SK-N-SH (cell line): ENCODE data around the gene PARP15. TPM values are rescaled to one million over a fixed set of nuclear protein-coding genes. Genes with fewer than 3 reads are reported as not detected.

Source experiments
- CTCF ChIA-PET: fragments of 300-600, 350-600 bp; formaldehyde crosslinking; extraction: SDS; loops from one replicate; lab custom pipeline; 2021; lab: Yijun Ruan, JAX
- POLR2A ChIA-PET: fragments of 350-600 bp; sonication (Branson Sonifier 250); formaldehyde crosslinking; extraction: SDS; loops from one replicate; lab custom pipeline; 2020; ENCODE audit warnings: antibody characterized with exemption, inconsistent platforms; lab: Yijun Ruan, JAX
- DNase-seq: peaks from one replicate; pipeline ENCODE4 v3.0.0; 2012
- H2AFZ ChIP-seq: fragments of 200-600 bp; sonication (generic); 2 replicates; pipeline ENCODE4 v1.8.1; 2016; ENCODE audit warnings: antibody characterized with exemption, mild to moderate bottlenecking, low read depth
- H3F3A ChIP-seq: fragments of 200-600 bp; sonication (generic); replicated peaks from 2 replicates; pipeline ENCODE3; 2016; ENCODE audit warnings: antibody characterized with exemption, mild to moderate bottlenecking; ENCODE audit not compliant: insufficient read depth
- H3K27ac ChIP-seq, 2 experiments: fragments of 200-500 bp in 1 of 2; fragments of 200-600 bp in 1 of 2; sonication (Bioruptor generic) in 1 of 2; sonication (generic), shearing (Covaris generic) in 1 of 2; 2 replicates each; pipeline versions ENCODE4 v1.5.1 to v1.6.1; 2014 to 2016; ENCODE audit warnings: low read depth in 2 of 2, inconsistent platforms in 1 of 2, low read length in 1 of 2, mild to moderate bottlenecking in 1 of 2, mixed read lengths in 1 of 2
- H3K27me3 ChIP-seq: fragments of 200-600 bp; sonication (generic), shearing (Covaris generic); 2 replicates; pipeline ENCODE4 v1.6.1; 2016; ENCODE audit warnings: mixed run types; ENCODE audit not compliant: insufficient read depth
- H3K36me3 ChIP-seq, 2 experiments: fragments of 200-500 bp in 1 of 2; fragments of 200-600 bp in 1 of 2; sonication (Bioruptor generic) in 1 of 2; sonication (generic) in 1 of 2; replicated peaks in 1 of 2; 2 replicates each; pipeline versions ENCODE3 to v1.5.1; 2014 to 2016; ENCODE audit warnings: low read length in 1 of 2, mild to moderate bottlenecking in 1 of 2; ENCODE audit not compliant: insufficient read depth in 2 of 2, control insufficient read depth in 1 of 2
- H3K4me1 ChIP-seq, 2 experiments: fragments of 200-500 bp in 1 of 2; fragments of 200-600 bp in 1 of 2; sonication (Bioruptor generic) in 1 of 2; sonication (generic), shearing (Covaris generic) in 1 of 2; 2 replicates each; pipeline versions ENCODE4 v1.5.1 to v1.6.1; 2014 to 2016; ENCODE audit warnings: low read depth in 1 of 2, low read length in 1 of 2, mixed run types in 1 of 2; ENCODE audit not compliant: insufficient read depth in 2 of 2, control insufficient read depth in 1 of 2
- H3K4me2 ChIP-seq: fragments of 200-600 bp; sonication (generic), shearing (Covaris generic); 2 replicates; pipeline ENCODE4 v1.6.1; 2017; ENCODE audit warnings: mixed run types
- H3K4me3 ChIP-seq, 2 experiments: fragments of 200-500 bp in 1 of 2; fragments of 200-600 bp in 1 of 2; sonication (Bioruptor generic) in 1 of 2; sonication (generic), shearing (Covaris generic) in 1 of 2; 2 replicates each; pipeline versions ENCODE4 v1.5.1 to v1.8.1; 2014 to 2016; ENCODE audit warnings: low read depth in 2 of 2, inconsistent platforms in 1 of 2, low read length in 1 of 2, mild to moderate bottlenecking in 1 of 2, mixed read lengths in 1 of 2, moderate library complexity in 1 of 2
- H3K79me2 ChIP-seq: fragments of 200-600 bp; sonication (generic); 2 replicates; pipeline ENCODE4 v1.8.1; 2017; ENCODE audit warnings: mild to moderate bottlenecking; ENCODE audit not compliant: insufficient read depth
- H3K9ac ChIP-seq: fragments of 200-600 bp; sonication (generic); 2 replicates; pipeline ENCODE4 v1.6.1; 2017; ENCODE audit warnings: mixed run types
- H3K9me2 ChIP-seq: fragments of 200-600 bp; sonication (generic); 2 replicates; pipeline ENCODE4 v1.6.1; 2017; ENCODE audit warnings: mixed run types
- H3K9me3 ChIP-seq: fragments of 200-600 bp; sonication (generic); 2 replicates; pipeline ENCODE4 v1.6.1; 2017; ENCODE audit warnings: mixed run types, mild to moderate bottlenecking, moderate library complexity
- H4K20me1 ChIP-seq: fragments of 200-600 bp; sonication (generic); 2 replicates; pipeline ENCODE4 v1.6.1; 2017; ENCODE audit warnings: mild to moderate bottlenecking, mixed run types; ENCODE audit not compliant: insufficient read depth
- ELF1 ChIP-seq: IDR thresholded peaks from 2 replicates; pipeline ENCODE4 v1.4.0; 2012
- EP300 ChIP-seq, 2 experiments: IDR thresholded peaks; 2 replicates each; pipeline versions ENCODE4 v1.4.0 to v1.6.1; 2012; ENCODE audit warnings: borderline replicate concordance in 1 of 2, low read depth in 1 of 2, low read length in 1 of 2
- EZH2phosphoT487 ChIP-seq: fragments of 200-600 bp; sonication (generic); IDR thresholded peaks from 2 replicates; pipeline ENCODE4 v1.6.1; 2017; ENCODE audit warnings: low read depth, mixed run types, mild to moderate bottlenecking, antibody characterized with exemption, moderate library complexity, borderline replicate concordance
- FOXJ3 ChIP-seq: sonication (generic); formaldehyde crosslinking; IDR thresholded peaks from 2 replicates; pipeline ENCODE4 v1.5.1; 2020; ENCODE audit warnings: mild to moderate bottlenecking, missing genetic modification reagents
- FOXM1 ChIP-seq: IDR thresholded peaks from 2 replicates; pipeline ENCODE4 v1.4.0; 2012; ENCODE audit warnings: low read depth, mild to moderate bottlenecking
- GATA2 ChIP-seq: sonication (generic); formaldehyde crosslinking; IDR thresholded peaks from 2 replicates; pipeline ENCODE4 v1.5.0; 2020; ENCODE audit warnings: mild to moderate bottlenecking, missing genetic modification reagents
- JUND ChIP-seq: IDR thresholded peaks from 2 replicates; pipeline ENCODE4 v1.4.0; 2012
- NFIC ChIP-seq: IDR thresholded peaks from 2 replicates; pipeline ENCODE4 v1.4.0; 2012; ENCODE audit warnings: borderline replicate concordance
- POLR2AphosphoS5 ChIP-seq: IDR thresholded peaks from 2 replicates; pipeline ENCODE4 v1.6.1; 2012; ENCODE audit warnings: low read depth, low read length
- RAD21 ChIP-seq: IDR thresholded peaks from 2 replicates; pipeline ENCODE4 v1.6.1; 2012; ENCODE audit warnings: mild to moderate bottlenecking, low read length
- RFX5 ChIP-seq: IDR thresholded peaks from 2 replicates; pipeline ENCODE4 v1.6.1; 2012; ENCODE audit warnings: mild to moderate bottlenecking, improper control_type of control experiment, low read length
- RXRA ChIP-seq: IDR thresholded peaks from 2 replicates; pipeline ENCODE4 v1.4.0; 2012; ENCODE audit warnings: low read depth, mild to moderate bottlenecking, borderline replicate concordance
- TAF1 ChIP-seq: IDR thresholded peaks from 2 replicates; pipeline ENCODE4 v1.6.1; 2012; ENCODE audit warnings: low read depth, mild to moderate bottlenecking, low read length, moderate library complexity, borderline replicate concordance
- TEAD4 ChIP-seq: IDR thresholded peaks from 2 replicates; pipeline ENCODE4 v1.4.0; 2012; ENCODE audit warnings: mild to moderate bottlenecking, borderline replicate concordance; ENCODE audit not compliant: insufficient read depth
- YY1 ChIP-seq: IDR thresholded peaks from 2 replicates; pipeline ENCODE4 v1.4.0; 2012; ENCODE audit warnings: low read depth, mild to moderate bottlenecking
- WGBS: methylation state at CpG from one replicate; pipeline ENCODE4 v1.1.6; 2017; ENCODE audit warnings: low lambda C conversion rate; 5-methylcytosine and 5-hydroxymethylcytosine counted together
- polyA plus RNA-seq, 3 experiments: library from polyadenylated mRNA; depleted of rRNA; stranded (reverse); fragments of >200 nt; gene quantifications; 2 replicates each; pipeline ENCODE4 v1.2.3, GENCODE V29; 2012
- TF ChIP-seq, protein P1 (sequence below): IDR thresholded peaks from 2 replicates; pipeline ENCODE4 v1.6.1; 2012; ENCODE audit warnings: mild to moderate bottlenecking, low read depth, low read length, moderate library complexity
- TF ChIP-seq, protein P2 (sequence below): fragments of 200-600 bp; sonication (generic); IDR thresholded peaks from 2 replicates; pipeline ENCODE4 v1.6.1; 2017; ENCODE audit warnings: antibody characterized with exemption, mild to moderate bottlenecking, moderate library complexity
- TF ChIP-seq, protein P3 (sequence below): IDR thresholded peaks from 2 replicates; pipeline ENCODE4 v1.4.0; 2012; ENCODE audit warnings: low read depth, borderline replicate concordance
- TF ChIP-seq, protein P4 (sequence below): fragments of 150-350 bp; IDR thresholded peaks from 2 replicates; pipeline ENCODE4 v1.6.1; 2017; ENCODE audit warnings: antibody characterized with exemption, low read length, low read depth, borderline replicate concordance

PARP15 gene
- polyA plus RNA-seq, 1 of the 3 experiments (the other 2 are of a cell fraction): not detected

DNA sequence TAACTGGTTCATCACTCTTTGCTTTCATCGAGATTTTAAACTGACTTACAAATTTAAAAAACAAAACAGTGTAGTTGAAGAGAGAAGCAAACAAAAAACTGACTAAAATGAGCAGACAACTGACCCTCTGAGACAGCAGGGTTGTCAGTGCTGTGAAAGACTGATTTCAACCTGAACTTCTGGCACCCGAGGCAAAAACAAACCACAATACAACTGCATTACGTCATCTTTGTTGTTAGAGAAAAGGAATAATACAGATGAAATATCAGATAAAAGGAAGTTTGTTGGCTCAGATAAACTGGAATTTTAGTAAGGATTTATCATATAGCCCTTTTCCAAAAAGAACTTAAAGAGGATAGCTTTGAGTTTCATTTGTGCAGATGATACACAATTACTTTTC is 51.1 kb downstream of the PARP15 start:
- CTCF ChIA-PET: interaction anchor here (0.6 to 1.2 kb wide), 3 partner anchors 8 to 467 kb away, joined by 3 to 6 read pairs (median 4); no protein-coding TSS in a partner anchor
- Histone ChIP-seq H3K4me2 (no peak overlapping the region), H3K4me3 (no peak overlapping the region), H3K9me2 (no peaks in the 10 kb centered on the region), H3K79me2 (no peaks in the 10 kb centered on the region), H4K20me1 (no peaks in the 10 kb centered on the region), H3K9ac (no peak overlapping the region), H3K4me1 (no peaks in the 10 kb centered on the region; a peak in 1 of 4 replicates), H3K36me3 (no peaks in the 10 kb centered on the region), H3K27me3 (no peaks in the 10 kb centered on the region; the same call in 1 of the 2 replicates), H3K27ac (no peak overlapping the region), H2AFZ (no peak overlapping the region), H3K9me3 (no peaks in the 10 kb centered on the region), H3F3A (no peaks in the 10 kb centered on the region)
- no peak for DNase-seq
- POLR2A ChIA-PET: no interaction called here
- 34% methylated on average over 3 of the region's 3 CpGs for WGBS
- TF ChIP-seq, protein P1, sequence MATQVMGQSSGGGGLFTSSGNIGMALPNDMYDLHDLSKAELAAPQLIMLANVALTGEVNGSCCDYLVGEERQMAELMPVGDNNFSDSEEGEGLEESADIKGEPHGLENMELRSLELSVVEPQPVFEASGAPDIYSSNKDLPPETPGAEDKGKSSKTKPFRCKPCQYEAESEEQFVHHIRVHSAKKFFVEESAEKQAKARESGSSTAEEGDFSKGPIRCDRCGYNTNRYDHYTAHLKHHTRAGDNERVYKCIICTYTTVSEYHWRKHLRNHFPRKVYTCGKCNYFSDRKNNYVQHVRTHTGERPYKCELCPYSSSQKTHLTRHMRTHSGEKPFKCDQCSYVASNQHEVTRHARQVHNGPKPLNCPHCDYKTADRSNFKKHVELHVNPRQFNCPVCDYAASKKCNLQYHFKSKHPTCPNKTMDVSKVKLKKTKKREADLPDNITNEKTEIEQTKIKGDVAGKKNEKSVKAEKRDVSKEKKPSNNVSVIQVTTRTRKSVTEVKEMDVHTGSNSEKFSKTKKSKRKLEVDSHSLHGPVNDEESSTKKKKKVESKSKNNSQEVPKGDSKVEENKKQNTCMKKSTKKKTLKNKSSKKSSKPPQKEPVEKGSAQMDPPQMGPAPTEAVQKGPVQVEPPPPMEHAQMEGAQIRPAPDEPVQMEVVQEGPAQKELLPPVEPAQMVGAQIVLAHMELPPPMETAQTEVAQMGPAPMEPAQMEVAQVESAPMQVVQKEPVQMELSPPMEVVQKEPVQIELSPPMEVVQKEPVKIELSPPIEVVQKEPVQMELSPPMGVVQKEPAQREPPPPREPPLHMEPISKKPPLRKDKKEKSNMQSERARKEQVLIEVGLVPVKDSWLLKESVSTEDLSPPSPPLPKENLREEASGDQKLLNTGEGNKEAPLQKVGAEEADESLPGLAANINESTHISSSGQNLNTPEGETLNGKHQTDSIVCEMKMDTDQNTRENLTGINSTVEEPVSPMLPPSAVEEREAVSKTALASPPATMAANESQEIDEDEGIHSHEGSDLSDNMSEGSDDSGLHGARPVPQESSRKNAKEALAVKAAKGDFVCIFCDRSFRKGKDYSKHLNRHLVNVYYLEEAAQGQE: no peak
- TF ChIP-seq RFX5: no peak
- no peak for TF ChIP-seq TEAD4
- TF ChIP-seq RXRA: no peak

DNA sequence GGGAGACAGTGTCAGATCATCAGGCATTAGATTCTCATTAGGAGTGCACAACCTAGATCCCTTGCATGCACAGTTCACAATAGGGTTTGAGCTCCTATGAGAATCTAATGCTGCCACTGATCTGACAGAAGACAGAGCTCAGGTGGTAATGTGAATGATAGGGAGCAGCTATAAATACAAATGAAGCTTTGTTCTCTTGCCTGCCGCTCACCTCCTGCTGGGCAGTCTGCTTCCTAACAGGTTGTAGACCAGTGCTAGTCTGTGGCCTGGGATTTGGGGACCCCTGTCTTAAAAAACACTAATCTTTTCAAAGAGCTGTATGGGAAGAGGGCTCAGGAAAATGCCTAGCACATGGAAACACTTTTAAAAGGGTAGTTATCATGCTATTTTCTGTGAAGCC is 52.3 kb downstream of the PARP15 start:
- Histone ChIP-seq H4K20me1 (no peaks in the 10 kb centered on the region), H3K9me2 (no peaks in the 10 kb centered on the region), H3K4me3 (no peak overlapping the region), H3K4me2 (no peak overlapping the region), H3K27ac (no peak overlapping the region), H3K9ac (no peak overlapping the region), H2AFZ (no peak overlapping the region), H3K9me3 (no peaks in the 10 kb centered on the region), H3K79me2 (no peaks in the 10 kb centered on the region), H3F3A (no peaks in the 10 kb centered on the region), H3K27me3 (no peaks in the 10 kb centered on the region; the same call in 1 of the 2 replicates), H3K4me1 (no peaks in the 10 kb centered on the region; a peak in 1 of 4 replicates), H3K36me3 (no peaks in the 10 kb centered on the region)
- ChIA-PET POLR2A (no interaction called here), CTCF (interaction anchor here (0.5 to 2.2 kb wide), 3 partner anchors 9 to 181 kb away, joined by 3 to 7 read pairs (median 4); no protein-coding TSS in a partner anchor)
- WGBS: 92% methylated on average over 1 of the region's 1 CpG
- no peak for DNase-seq
- TF ChIP-seq ELF1 (no peak), RAD21 (no peak), TEAD4 (no peak), JUND (no peak), FOXM1 (no peak), EP300 (IDR thresholded peaks at IDR 0.05; ENCODE audit: borderline replicate concordance in 1 of 2, low read depth in 1 of 2, low read length in 1 of 2) (no peak), RXRA (no peak), GATA2 (CRISPR knock-in tag) (no peak), FOXJ3 (CRISPR knock-in tag) (no peak), EZH2phosphoT487 (no peak), TAF1 (no peak), POLR2AphosphoS5 (no peak), RFX5 (no peak), NFIC (no peak), YY1 (no peak)
- TF ChIP-seq, protein P2, sequence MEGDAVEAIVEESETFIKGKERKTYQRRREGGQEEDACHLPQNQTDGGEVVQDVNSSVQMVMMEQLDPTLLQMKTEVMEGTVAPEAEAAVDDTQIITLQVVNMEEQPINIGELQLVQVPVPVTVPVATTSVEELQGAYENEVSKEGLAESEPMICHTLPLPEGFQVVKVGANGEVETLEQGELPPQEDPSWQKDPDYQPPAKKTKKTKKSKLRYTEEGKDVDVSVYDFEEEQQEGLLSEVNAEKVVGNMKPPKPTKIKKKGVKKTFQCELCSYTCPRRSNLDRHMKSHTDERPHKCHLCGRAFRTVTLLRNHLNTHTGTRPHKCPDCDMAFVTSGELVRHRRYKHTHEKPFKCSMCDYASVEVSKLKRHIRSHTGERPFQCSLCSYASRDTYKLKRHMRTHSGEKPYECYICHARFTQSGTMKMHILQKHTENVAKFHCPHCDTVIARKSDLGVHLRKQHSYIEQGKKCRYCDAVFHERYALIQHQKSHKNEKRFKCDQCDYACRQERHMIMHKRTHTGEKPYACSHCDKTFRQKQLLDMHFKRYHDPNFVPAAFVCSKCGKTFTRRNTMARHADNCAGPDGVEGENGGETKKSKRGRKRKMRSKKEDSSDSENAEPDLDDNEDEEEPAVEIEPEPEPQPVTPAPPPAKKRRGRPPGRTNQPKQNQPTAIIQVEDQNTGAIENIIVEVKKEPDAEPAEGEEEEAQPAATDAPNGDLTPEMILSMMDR: no peak
- TF ChIP-seq, protein P3, sequence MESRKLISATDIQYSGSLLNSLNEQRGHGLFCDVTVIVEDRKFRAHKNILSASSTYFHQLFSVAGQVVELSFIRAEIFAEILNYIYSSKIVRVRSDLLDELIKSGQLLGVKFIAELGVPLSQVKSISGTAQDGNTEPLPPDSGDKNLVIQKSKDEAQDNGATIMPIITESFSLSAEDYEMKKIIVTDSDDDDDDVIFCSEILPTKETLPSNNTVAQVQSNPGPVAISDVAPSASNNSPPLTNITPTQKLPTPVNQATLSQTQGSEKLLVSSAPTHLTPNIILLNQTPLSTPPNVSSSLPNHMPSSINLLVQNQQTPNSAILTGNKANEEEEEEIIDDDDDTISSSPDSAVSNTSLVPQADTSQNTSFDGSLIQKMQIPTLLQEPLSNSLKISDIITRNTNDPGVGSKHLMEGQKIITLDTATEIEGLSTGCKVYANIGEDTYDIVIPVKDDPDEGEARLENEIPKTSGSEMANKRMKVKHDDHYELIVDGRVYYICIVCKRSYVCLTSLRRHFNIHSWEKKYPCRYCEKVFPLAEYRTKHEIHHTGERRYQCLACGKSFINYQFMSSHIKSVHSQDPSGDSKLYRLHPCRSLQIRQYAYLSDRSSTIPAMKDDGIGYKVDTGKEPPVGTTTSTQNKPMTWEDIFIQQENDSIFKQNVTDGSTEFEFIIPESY: no peak
- TF ChIP-seq, protein P4, sequence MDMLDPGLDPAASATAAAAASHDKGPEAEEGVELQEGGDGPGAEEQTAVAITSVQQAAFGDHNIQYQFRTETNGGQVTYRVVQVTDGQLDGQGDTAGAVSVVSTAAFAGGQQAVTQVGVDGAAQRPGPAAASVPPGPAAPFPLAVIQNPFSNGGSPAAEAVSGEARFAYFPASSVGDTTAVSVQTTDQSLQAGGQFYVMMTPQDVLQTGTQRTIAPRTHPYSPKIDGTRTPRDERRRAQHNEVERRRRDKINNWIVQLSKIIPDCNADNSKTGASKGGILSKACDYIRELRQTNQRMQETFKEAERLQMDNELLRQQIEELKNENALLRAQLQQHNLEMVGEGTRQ: no peak
